Measurements from ENCODE around the gene RUFY1. TPM values are rescaled to one million over a fixed set of nuclear protein-coding genes. Genes with fewer than 3 reads are reported as not detected.

RUFY1 gene
- total RNA-seq, 1 experiment from 2014 or later, result 34.0 TPM

DNA sequence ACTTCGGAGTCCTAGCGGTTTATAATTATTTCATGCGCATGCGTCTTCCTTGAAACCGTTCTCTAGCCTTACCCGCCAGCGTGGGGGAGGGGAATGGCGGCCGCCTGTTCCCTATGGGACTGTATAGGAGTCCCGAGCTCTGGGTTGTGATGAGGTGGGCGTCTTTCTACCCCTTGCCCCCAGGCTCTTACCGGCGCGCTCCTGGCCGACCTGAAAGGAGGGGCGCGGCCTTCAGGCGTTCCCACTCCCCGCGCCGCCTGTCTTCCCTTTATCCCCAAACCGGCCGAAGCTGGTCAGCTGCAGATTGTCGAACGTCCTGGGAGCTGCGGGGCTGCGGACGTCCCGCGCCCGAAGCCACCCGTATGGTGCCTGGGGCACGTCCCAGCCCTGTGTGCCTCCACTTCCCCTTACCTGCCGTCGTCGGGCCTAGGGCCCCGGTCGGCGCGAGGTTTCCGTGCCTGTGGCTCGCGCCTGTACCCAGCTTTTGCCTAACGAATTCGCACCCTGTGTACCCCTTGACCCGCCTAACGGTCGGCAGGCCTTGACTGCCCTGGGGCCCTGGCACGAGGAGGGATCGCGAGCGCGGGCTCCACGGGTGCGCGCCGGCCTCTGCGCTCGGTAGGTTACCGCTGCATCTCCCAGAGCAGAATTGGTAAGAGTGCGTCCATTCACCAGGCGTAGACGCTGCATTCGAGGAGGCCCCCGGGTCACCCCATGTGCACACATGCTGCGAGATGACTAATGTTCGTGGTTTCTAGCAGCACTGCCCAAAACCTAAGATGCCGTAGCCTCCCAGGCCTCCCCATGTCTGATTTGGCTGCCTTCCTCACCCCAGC lies 73.8 kb downstream of the RUFY1 start (continued):
- peak; percentile 62; the same call in 1 of the 2 replicates for TF ChIP-seq MAX (CRISPR knock-in tag; IDR thresholded peaks at IDR 0.05)
- TF ChIP-seq E2F1 (CRISPR knock-in tag; IDR thresholded peaks at IDR 0.05), result no peak
- TF ChIP-seq TEAD1 (CRISPR knock-in tag; IDR thresholded peaks at IDR 0.05), result 0 out of 2 replicates have a peak, but pooled peaks have one; percentile 36
- TF ChIP-seq FOXJ3 (CRISPR knock-in tag; IDR thresholded peaks at IDR 0.05; ENCODE audit: borderline replicate concordance), result no peak
- no peak for TF ChIP-seq ZNF263 (CRISPR knock-in tag; IDR thresholded peaks at IDR 0.05; ENCODE audit: low read depth)
- TF ChIP-seq, protein P1, sequence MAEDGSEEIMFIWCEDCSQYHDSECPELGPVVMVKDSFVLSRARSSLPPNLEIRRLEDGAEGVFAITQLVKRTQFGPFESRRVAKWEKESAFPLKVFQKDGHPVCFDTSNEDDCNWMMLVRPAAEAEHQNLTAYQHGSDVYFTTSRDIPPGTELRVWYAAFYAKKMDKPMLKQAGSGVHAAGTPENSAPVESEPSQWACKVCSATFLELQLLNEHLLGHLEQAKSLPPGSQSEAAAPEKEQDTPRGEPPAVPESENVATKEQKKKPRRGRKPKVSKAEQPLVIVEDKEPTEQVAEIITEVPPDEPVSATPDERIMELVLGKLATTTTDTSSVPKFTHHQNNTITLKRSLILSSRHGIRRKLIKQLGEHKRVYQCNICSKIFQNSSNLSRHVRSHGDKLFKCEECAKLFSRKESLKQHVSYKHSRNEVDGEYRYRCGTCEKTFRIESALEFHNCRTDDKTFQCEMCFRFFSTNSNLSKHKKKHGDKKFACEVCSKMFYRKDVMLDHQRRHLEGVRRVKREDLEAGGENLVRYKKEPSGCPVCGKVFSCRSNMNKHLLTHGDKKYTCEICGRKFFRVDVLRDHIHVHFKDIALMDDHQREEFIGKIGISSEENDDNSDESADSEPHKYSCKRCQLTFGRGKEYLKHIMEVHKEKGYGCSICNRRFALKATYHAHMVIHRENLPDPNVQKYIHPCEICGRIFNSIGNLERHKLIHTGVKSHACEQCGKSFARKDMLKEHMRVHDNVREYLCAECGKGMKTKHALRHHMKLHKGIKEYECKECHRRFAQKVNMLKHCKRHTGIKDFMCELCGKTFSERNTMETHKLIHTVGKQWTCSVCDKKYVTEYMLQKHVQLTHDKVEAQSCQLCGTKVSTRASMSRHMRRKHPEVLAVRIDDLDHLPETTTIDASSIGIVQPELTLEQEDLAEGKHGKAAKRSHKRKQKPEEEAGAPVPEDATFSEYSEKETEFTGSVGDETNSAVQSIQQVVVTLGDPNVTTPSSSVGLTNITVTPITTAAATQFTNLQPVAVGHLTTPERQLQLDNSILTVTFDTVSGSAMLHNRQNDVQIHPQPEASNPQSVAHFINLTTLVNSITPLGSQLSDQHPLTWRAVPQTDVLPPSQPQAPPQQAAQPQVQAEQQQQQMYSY (CRISPR knock-in tag; IDR thresholded peaks at IDR 0.05), result no peak
- TF ChIP-seq ZBTB43 (CRISPR knock-in tag; IDR thresholded peaks at IDR 0.05), result peak; percentile 50; the same call in 1 of the 2 replicates
- TF ChIP-seq CREB1 (CRISPR knock-in tag; IDR thresholded peaks at IDR 0.05), result 0 out of 2 replicates have a peak, but pooled peaks have one; percentile 15
- TF ChIP-seq, protein P2, sequence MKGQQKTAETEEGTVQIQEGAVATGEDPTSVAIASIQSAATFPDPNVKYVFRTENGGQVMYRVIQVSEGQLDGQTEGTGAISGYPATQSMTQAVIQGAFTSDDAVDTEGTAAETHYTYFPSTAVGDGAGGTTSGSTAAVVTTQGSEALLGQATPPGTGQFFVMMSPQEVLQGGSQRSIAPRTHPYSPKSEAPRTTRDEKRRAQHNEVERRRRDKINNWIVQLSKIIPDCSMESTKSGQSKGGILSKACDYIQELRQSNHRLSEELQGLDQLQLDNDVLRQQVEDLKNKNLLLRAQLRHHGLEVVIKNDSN (CRISPR knock-in tag; IDR thresholded peaks at IDR 0.05), result no peak
- TF ChIP-seq GTF2I (CRISPR knock-in tag; conservative IDR thresholded peaks at IDR 0.05), result no peak
- TF ChIP-seq, protein P3, sequence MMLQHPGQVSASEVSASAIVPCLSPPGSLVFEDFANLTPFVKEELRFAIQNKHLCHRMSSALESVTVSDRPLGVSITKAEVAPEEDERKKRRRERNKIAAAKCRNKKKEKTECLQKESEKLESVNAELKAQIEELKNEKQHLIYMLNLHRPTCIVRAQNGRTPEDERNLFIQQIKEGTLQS (CRISPR knock-in tag; conservative IDR thresholded peaks at IDR 0.05), result no peak
- TF ChIP-seq RORB (CRISPR knock-in tag; IDR thresholded peaks at IDR 0.05), result no peak
- TF ChIP-seq FOXP1 (CRISPR knock-in tag; IDR thresholded peaks at IDR 0.05; ENCODE audit: borderline replicate concordance), result peak; percentile 14; the same call in 1 of the 2 replicates
- no peak for TF ChIP-seq SMAD4 (CRISPR knock-in tag; IDR thresholded peaks at IDR 0.05)
- TF ChIP-seq JUN (CRISPR knock-in tag; IDR thresholded peaks at IDR 0.05), result no peak; the same call in 1 of the 2 replicates
- TF ChIP-seq SOX15 (CRISPR knock-in tag; IDR thresholded peaks at IDR 0.05), result no peak
- no peak for TF ChIP-seq HMGXB4 (CRISPR knock-in tag; IDR thresholded peaks at IDR 0.05)
- 0 out of 2 replicates have a peak, but pooled peaks have one; percentile 30 for TF ChIP-seq ERG (CRISPR knock-in tag; IDR thresholded peaks at IDR 0.05)
- TF ChIP-seq, protein P4, sequence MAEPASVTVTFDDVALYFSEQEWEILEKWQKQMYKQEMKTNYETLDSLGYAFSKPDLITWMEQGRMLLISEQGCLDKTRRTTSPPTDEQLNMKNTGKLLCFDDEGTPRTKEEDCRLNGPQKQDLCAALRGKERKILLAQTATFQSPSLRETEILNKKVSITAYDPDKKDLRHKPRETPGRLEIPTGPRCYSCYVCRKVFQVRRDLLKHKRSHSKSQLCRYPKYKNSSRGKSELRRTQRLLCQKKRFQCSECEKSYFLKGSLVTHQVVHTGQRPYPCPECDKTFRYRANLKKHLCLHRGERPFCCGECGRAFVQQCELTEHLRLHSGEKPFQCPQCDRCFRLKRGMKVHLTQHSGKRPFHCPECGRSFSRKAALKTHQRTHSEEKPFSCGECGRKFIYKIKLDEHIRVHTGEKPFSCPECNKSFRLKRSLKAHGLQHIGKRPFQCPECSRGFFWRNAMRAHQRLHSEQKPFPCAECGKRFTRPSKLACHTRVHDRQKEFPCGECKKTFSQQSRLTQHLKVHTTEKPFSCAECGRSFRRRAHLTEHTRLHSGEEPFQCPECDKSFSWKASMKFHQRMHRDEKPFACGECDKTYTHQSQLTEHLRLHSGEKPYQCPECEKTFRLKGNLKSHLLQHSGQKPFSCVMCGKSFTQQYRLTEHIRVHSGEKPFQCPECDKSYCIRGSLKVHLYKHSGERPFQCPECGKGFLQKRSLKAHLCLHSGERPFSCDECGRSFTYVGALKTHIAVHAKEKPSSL (CRISPR knock-in tag; conservative IDR thresholded peaks at IDR 0.05), result no peak
- no peak for TF ChIP-seq ZBTB21 (CRISPR knock-in tag; IDR thresholded peaks at IDR 0.05; ENCODE audit: borderline replicate concordance)
- TF ChIP-seq RELA (CRISPR knock-in tag; IDR thresholded peaks at IDR 0.05; ENCODE audit: borderline replicate concordance), result no peak
- TF ChIP-seq KAT7 (CRISPR knock-in tag; IDR thresholded peaks at IDR 0.05; ENCODE audit: borderline replicate concordance), result no peak
- TF ChIP-seq FOXK1 (CRISPR knock-in tag; IDR thresholded peaks at IDR 0.05), result 0 out of 2 replicates have a peak, but pooled peaks have one; percentile 36
- TF ChIP-seq NFATC4 (CRISPR knock-in tag; IDR thresholded peaks at IDR 0.05), result 0 out of 2 replicates have a peak, but pooled peaks have one; percentile 41
